HEK293 (cell line): Measurements from ENCODE around the gene GRID2.

Experiments
- ZNF202 ChIP-seq: fragments of 450-650 bp; formaldehyde crosslinking; IDR thresholded peaks from 2 replicates; pipeline ENCODE4 v1.5.1; 2016; ENCODE audit warnings: missing biosample characterization, missing genetic modification characterization, borderline replicate concordance
- ZNF530 ChIP-seq: fragments of 450-650 bp; formaldehyde crosslinking; IDR thresholded peaks from 2 replicates; pipeline ENCODE4 v1.5.1; 2016; ENCODE audit warnings: low read depth, missing biosample characterization, missing genetic modification characterization
- ZNF561 ChIP-seq: fragments of 450-650 bp; IDR thresholded peaks from 2 replicates; pipeline ENCODE4 v1.5.1; 2018; ENCODE audit warnings: missing biosample characterization, missing genetic modification characterization, borderline replicate concordance
- ZNF596 ChIP-seq: fragments of 450-650 bp; IDR thresholded peaks from 2 replicates; pipeline ENCODE4 v1.5.0; 2018; ENCODE audit warnings: missing biosample characterization, mild to moderate bottlenecking, missing genetic modification characterization, moderate library complexity
- ZNF600 ChIP-seq: fragments of 450-650 bp; formaldehyde crosslinking; IDR thresholded peaks from 2 replicates; pipeline ENCODE4 v1.5.1; 2016; ENCODE audit warnings: missing biosample characterization, missing genetic modification characterization
- TF ChIP-seq, protein P1 (sequence below): fragments of 450-650 bp; formaldehyde crosslinking; IDR thresholded peaks from 2 replicates; pipeline ENCODE4 v1.5.1; 2016; ENCODE audit warnings: missing biosample characterization, missing genetic modification characterization
- TF ChIP-seq, protein P2 (sequence below): fragments of 450-650 bp; formaldehyde crosslinking; IDR thresholded peaks from 2 replicates; pipeline ENCODE4 v1.5.1; 2016; ENCODE audit warnings: missing biosample characterization, missing genetic modification characterization

DNA sequence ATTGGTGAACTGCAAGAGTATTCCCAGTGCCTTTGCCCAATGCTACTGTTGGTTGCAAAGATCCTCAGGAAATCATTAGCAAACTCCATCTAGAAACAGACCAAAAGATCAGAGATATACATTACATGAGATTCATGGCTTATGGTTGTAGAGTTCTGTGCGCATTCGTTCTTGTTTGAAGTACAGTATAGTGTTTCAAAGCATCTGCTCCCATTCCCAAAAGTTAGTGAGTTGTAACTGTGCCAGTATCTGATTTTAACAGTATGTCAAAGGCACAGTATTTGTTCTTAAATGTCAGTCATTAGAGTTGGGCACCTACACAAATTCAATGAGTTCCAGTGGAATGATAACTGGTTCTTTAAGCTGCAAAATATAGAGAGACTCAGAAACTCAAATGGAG is 1210.1 kb downstream of the GRID2 start:
- TF ChIP-seq, protein P1, sequence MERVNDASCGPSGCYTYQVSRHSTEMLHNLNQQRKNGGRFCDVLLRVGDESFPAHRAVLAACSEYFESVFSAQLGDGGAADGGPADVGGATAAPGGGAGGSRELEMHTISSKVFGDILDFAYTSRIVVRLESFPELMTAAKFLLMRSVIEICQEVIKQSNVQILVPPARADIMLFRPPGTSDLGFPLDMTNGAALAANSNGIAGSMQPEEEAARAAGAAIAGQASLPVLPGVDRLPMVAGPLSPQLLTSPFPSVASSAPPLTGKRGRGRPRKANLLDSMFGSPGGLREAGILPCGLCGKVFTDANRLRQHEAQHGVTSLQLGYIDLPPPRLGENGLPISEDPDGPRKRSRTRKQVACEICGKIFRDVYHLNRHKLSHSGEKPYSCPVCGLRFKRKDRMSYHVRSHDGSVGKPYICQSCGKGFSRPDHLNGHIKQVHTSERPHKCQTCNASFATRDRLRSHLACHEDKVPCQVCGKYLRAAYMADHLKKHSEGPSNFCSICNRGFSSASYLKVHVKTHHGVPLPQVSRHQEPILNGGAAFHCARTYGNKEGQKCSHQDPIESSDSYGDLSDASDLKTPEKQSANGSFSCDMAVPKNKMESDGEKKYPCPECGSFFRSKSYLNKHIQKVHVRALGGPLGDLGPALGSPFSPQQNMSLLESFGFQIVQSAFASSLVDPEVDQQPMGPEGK (tag by site-specific recombination): no peak
- no peak for TF ChIP-seq ZNF561 (tag by site-specific recombination)
- no peak for TF ChIP-seq ZNF530 (tag by site-specific recombination)
- TF ChIP-seq ZNF600 (tag by site-specific recombination): no peak
- TF ChIP-seq, protein P2, sequence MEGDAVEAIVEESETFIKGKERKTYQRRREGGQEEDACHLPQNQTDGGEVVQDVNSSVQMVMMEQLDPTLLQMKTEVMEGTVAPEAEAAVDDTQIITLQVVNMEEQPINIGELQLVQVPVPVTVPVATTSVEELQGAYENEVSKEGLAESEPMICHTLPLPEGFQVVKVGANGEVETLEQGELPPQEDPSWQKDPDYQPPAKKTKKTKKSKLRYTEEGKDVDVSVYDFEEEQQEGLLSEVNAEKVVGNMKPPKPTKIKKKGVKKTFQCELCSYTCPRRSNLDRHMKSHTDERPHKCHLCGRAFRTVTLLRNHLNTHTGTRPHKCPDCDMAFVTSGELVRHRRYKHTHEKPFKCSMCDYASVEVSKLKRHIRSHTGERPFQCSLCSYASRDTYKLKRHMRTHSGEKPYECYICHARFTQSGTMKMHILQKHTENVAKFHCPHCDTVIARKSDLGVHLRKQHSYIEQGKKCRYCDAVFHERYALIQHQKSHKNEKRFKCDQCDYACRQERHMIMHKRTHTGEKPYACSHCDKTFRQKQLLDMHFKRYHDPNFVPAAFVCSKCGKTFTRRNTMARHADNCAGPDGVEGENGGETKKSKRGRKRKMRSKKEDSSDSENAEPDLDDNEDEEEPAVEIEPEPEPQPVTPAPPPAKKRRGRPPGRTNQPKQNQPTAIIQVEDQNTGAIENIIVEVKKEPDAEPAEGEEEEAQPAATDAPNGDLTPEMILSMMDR (tag by site-specific recombination): no peak
- no peak for TF ChIP-seq ZNF596 (tag by site-specific recombination)
- no peak for TF ChIP-seq ZNF202 (tag by site-specific recombination)
